IMR-90 (cell line): Measurements from ENCODE around the gene ATXN1. TPM values are rescaled to one million over a fixed set of nuclear protein-coding genes. Genes with fewer than 3 reads are reported as not detected.

Experiments used
- ATAC-seq: fragments of 200-7000 bp; cut with Tn5 transposase; 2 replicates; pipeline ENCODE4 v1.9.1; 2020; ENCODE audit warnings: low read depth, mild to moderate bottlenecking, moderate library complexity
- BruUV-seq: library from RNA; stranded (reverse); fragments of 400-500 nt; replicated peaks from 2 replicates; lab custom pipeline; 2021; lab: Mats Ljungman, UMichigan
- CTCF ChIA-PET: fragments of 300-600 bp; formaldehyde crosslinking; extraction: SDS; loops from one replicate; lab custom pipeline; 2021; ENCODE audit warnings: antibody characterized with exemption; lab: Yijun Ruan, JAX
- POLR2A ChIA-PET: fragments of 300-600 bp; sonication (Branson Sonifier 250); formaldehyde crosslinking; loops from one replicate; lab custom pipeline; 2022; ENCODE audit warnings: antibody characterized with exemption; ENCODE audit not compliant: unreplicated experiment; lab: Charles Lee
- DNase-seq: peaks from one replicate; pipeline ENCODE4 v3.0.0; 2013
- H2AFZ ChIP-seq: replicated peaks from 2 replicates; pipeline ENCODE3; 2013; ENCODE audit warnings: low read length, mild to moderate bottlenecking; ENCODE audit not compliant: poor library complexity
- H2AK5ac ChIP-seq: 2 replicates; pipeline ENCODE4 v1.6.1; 2013; ENCODE audit warnings: low read depth, low read length, inconsistent platforms
- H2AK9ac ChIP-seq: replicated peaks from 2 replicates; pipeline ENCODE3; 2013; ENCODE audit warnings: mild to moderate bottlenecking, low read depth, low read length, moderate library complexity; ENCODE audit not compliant: poor library complexity
- H2BK120ac ChIP-seq: 2 replicates; pipeline ENCODE4 v1.6.1; 2013; ENCODE audit warnings: low read depth, low read length, inconsistent platforms
- H2BK15ac ChIP-seq: 3 replicates; pipeline ENCODE4 v1.6.1; 2013; ENCODE audit warnings: low read depth, low read length, inconsistent platforms
- H2BK20ac ChIP-seq: 2 replicates; pipeline ENCODE4 v1.6.1; 2013; ENCODE audit warnings: low read depth, mild to moderate bottlenecking, inconsistent platforms, low read length, moderate library complexity
- H2BK5ac ChIP-seq: 2 replicates; pipeline ENCODE4 v1.6.1; 2013; ENCODE audit warnings: mild to moderate bottlenecking, low read depth, low read length, inconsistent platforms; ENCODE audit not compliant: poor library complexity, severe bottlenecking
- H3K14ac ChIP-seq: replicated peaks from 2 replicates; pipeline ENCODE4 v1.6.1; 2013; ENCODE audit warnings: low read depth, low read length, inconsistent platforms
- H3K18ac ChIP-seq: 2 replicates; pipeline ENCODE4 v1.6.1; 2013; ENCODE audit warnings: low read depth, low read length, control low read depth
- H3K23ac ChIP-seq: 2 replicates; pipeline ENCODE4 v1.6.1; 2013; ENCODE audit warnings: low read depth, low read length, inconsistent platforms
- H3K27ac ChIP-seq: 2 replicates; pipeline ENCODE4 v1.5.1; 2013; ENCODE audit warnings: mild to moderate bottlenecking, control low read depth, low read length; ENCODE audit not compliant: insufficient read depth
- H3K27me3 ChIP-seq: 2 replicates; pipeline ENCODE4 v1.6.1; 2013; ENCODE audit warnings: low read length; ENCODE audit not compliant: control insufficient read depth, insufficient read depth
- H3K36me3 ChIP-seq: 2 replicates; pipeline ENCODE4 v1.6.1; 2013; ENCODE audit warnings: low read length, mixed read lengths; ENCODE audit not compliant: control insufficient read depth, insufficient read depth
- H3K4ac ChIP-seq: 2 replicates; pipeline ENCODE4 v1.6.1; 2013; ENCODE audit warnings: low read depth, low read length, inconsistent platforms
- H3K4me1 ChIP-seq: 2 replicates; pipeline ENCODE4 v1.6.1; 2013; ENCODE audit warnings: low read length, mixed read lengths; ENCODE audit not compliant: control insufficient read depth, insufficient read depth
- H3K4me2 ChIP-seq: 2 replicates; pipeline ENCODE4 v1.6.1; 2013; ENCODE audit warnings: low read depth, mild to moderate bottlenecking, control low read depth, low read length, moderate library complexity
- H3K4me3 ChIP-seq: 2 replicates; pipeline ENCODE4 v1.5.1; 2013; ENCODE audit warnings: low read depth, mild to moderate bottlenecking, control low read depth, low read length, moderate library complexity; ENCODE audit not compliant: insufficient read depth
- H3K56ac ChIP-seq: 2 replicates; pipeline ENCODE4 v1.6.1; 2013; ENCODE audit warnings: low read length, inconsistent platforms; ENCODE audit not compliant: insufficient read depth; ENCODE audit errors: extremely low read depth
- H3K79me1 ChIP-seq, 2 experiments: 2 replicates each; pipeline ENCODE4 v1.6.1; 2013; ENCODE audit warnings: low read length in 2 of 2, inconsistent platforms in 1 of 2, low read depth in 1 of 2
- H3K9ac ChIP-seq: 2 replicates; pipeline ENCODE4 v1.6.1; 2013; ENCODE audit warnings: low read depth, low read length, control low read depth
- H3K9me1 ChIP-seq: 2 replicates; pipeline ENCODE4 v1.6.1; 2013; ENCODE audit warnings: low read length, inconsistent platforms; ENCODE audit not compliant: insufficient read depth
- H3K9me3 ChIP-seq: 2 replicates; pipeline ENCODE4 v1.6.1; 2013; ENCODE audit warnings: low read length; ENCODE audit not compliant: control insufficient read depth, insufficient read depth
- H4K20me1 ChIP-seq: 2 replicates; pipeline ENCODE4 v1.6.1; 2013; ENCODE audit warnings: low read length, inconsistent platforms; ENCODE audit not compliant: insufficient read depth
- H4K5ac ChIP-seq: 2 replicates; pipeline ENCODE4 v1.6.1; 2013; ENCODE audit warnings: mild to moderate bottlenecking, low read depth, low read length, control low read depth
- H4K8ac ChIP-seq, 2 experiments: 2 replicates each; pipeline ENCODE4 v1.6.1; 2013; ENCODE audit warnings: low read depth in 2 of 2, low read length in 2 of 2, control low read depth in 1 of 2, inconsistent platforms in 1 of 2
- H4K91ac ChIP-seq: 2 replicates; pipeline ENCODE4 v1.6.1; 2013; ENCODE audit warnings: low read depth, low read length, inconsistent platforms; ENCODE audit not compliant: insufficient read depth
- FOS ChIP-seq: fragments of 150-350 bp; IDR thresholded peaks from 2 replicates; pipeline ENCODE4 v1.6.1; 2016; ENCODE audit warnings: low read depth, low read length
- MXI1 ChIP-seq: IDR thresholded peaks from 2 replicates; pipeline ENCODE4 v1.6.1; 2012; ENCODE audit warnings: low read depth, mild to moderate bottlenecking, low read length, moderate library complexity, borderline replicate concordance
- NFE2L2 ChIP-seq: fragments of 150-350 bp; IDR thresholded peaks from 2 replicates; pipeline ENCODE4 v1.6.1; 2016; ENCODE audit warnings: low read depth, mild to moderate bottlenecking, low read length
- POLR2A ChIP-seq: IDR thresholded peaks from 2 replicates; pipeline ENCODE4 v1.6.1; 2012; ENCODE audit warnings: mild to moderate bottlenecking, low read depth, low read length
- RAD21 ChIP-seq: IDR thresholded peaks from 2 replicates; pipeline ENCODE4 v1.6.1; 2012; ENCODE audit warnings: low read length, improper control_type of control experiment
- RCOR1 ChIP-seq: IDR thresholded peaks from 2 replicates; pipeline ENCODE4 v1.6.1; 2012; ENCODE audit warnings: mild to moderate bottlenecking, low read length, improper control_type of control experiment; ENCODE audit not compliant: insufficient replicate concordance
- WGBS, 2 experiments: methylation state at CpG; one replicate each; pipeline versions ENCODE4 v1.1.5 to v1.1.7; 2013; ENCODE audit warnings: missing lambda C conversion rate in 2 of 2; ENCODE audit not compliant: insufficient read length in 1 of 2; ENCODE audit errors: extremely low coverage in 2 of 2; 5-methylcytosine and 5-hydroxymethylcytosine counted together
- dilution Hi-C: fragments of 300-500 bp; cut with HindIII; formaldehyde crosslinking; loops from one replicate; pipeline ENCODE4 v1.14.3; 2018; ENCODE audit warnings: low sequenced_read_pairs; ENCODE audit not compliant: unreplicated experiment
- in situ Hi-C: fragments of 300-500 bp; cut with MboI; formaldehyde crosslinking; loops from 3 replicates; pipeline ENCODE4 v1.14.3; 2019; ENCODE audit warnings: low sequenced_read_pairs, inconsistent platforms, mixed read lengths
- intact Hi-C: fragments of 100-400 bp; cut with micrococcal nuclease; formaldehyde crosslinking; loops from 2 replicates; pipeline ENCODE4 v1.10.0; 2022
- polyA plus RNA-seq, 3 experiments: library from polyadenylated mRNA; depleted of rRNA; stranded (reverse); fragments of >200 nt; gene quantifications; 2 replicates each; pipeline ENCODE4 v1.2.3, GENCODE V29; 2012; ENCODE audit warnings: low replicate concordance in 1 of 3
- total RNA-seq: library from RNA; depleted of rRNA; stranded (reverse); fragments of >200 nt; gene quantifications from 2 replicates; pipeline ENCODE4 v1.2.3, GENCODE V29; 2012
- TF ChIP-seq, protein P1 (sequence below): conservative IDR thresholded peaks from 2 replicates; pipeline ENCODE4 v1.5.1; 2012; ENCODE audit warnings: mild to moderate bottlenecking, low read depth, low read length, improper control_type of control experiment

ATXN1 gene
- total and polyA plus RNA-seq, 2 of the 4 experiments (the other 2 are of a cell fraction): 7.3 to 11.1 TPM

DNA sequence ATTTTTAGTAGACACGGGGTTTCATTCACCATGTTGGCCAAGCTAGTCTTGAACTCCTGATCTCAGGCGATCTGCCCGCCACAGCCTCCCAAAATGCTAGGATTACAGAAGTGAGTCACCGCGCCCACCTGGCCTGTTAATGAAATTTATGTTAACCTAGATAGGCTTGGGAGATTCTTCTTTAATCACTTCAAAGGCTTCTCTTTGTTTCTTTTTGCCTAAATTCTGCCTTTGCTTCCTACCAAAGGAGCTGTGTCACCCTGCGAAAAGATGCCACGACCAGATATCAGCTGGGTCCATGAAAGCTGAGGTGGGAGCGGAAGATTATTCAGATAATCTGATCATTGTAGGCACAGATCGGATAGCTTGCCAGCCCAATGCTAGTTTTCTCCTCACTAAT lies 447.5 kb downstream of the ATXN1 start:
- H3K27me3 ChIP-seq: no peaks in the 10 kb centered on the region
- H3K9ac ChIP-seq: no peak overlapping the region
- no peak overlapping the region for H3K56ac ChIP-seq
- H3K23ac ChIP-seq: no peak overlapping the region
- H3K36me3 ChIP-seq: peaks cover 5% of the 10 kb centered on the region; the same call in 1 of the 2 replicates
- dilution Hi-C loops: no loop called here
- peaks cover 9% of the 10 kb centered on the region for H4K20me1 ChIP-seq
- peaks cover 6% of the 10 kb centered on the region for H3K4me1 ChIP-seq
- H2BK120ac ChIP-seq: no peak overlapping the region
- no peak overlapping the region for H3K14ac ChIP-seq
- no peak overlapping the region for H2BK5ac ChIP-seq
- H3K9me1 ChIP-seq: peaks cover 11% of the 10 kb centered on the region
- H4K5ac ChIP-seq: no peak overlapping the region
- H3K18ac ChIP-seq: no peak overlapping the region
- no peak overlapping the region for H2AK9ac ChIP-seq
- ChIA-PET CTCF (no interaction called here), POLR2A (no interaction called here)
- peaks cover 5% of the 10 kb centered on the region in 2 experiments; a peak in 1 of 4 replicates for H3K79me1 ChIP-seq
- H2AFZ ChIP-seq: no peak overlapping the region
- no peak overlapping the region for H3K4ac ChIP-seq
- intact Hi-C loops: no loop called here
- no peak overlapping the region for H4K8ac ChIP-seq
- H3K4me2 ChIP-seq: no peak overlapping the region
- H2AK5ac ChIP-seq: no peak overlapping the region
- in situ Hi-C loops: no loop called here
- DNase-seq (no peak), ATAC-seq (no peak)
- BruUV-seq: no TSS peak
- TF ChIP-seq RCOR1 (no peak), RAD21 (no peak), FOS (no peak), POLR2A (no peak), MXI1 (no peak), NFE2L2 (no peak)
- TF ChIP-seq, protein P1, sequence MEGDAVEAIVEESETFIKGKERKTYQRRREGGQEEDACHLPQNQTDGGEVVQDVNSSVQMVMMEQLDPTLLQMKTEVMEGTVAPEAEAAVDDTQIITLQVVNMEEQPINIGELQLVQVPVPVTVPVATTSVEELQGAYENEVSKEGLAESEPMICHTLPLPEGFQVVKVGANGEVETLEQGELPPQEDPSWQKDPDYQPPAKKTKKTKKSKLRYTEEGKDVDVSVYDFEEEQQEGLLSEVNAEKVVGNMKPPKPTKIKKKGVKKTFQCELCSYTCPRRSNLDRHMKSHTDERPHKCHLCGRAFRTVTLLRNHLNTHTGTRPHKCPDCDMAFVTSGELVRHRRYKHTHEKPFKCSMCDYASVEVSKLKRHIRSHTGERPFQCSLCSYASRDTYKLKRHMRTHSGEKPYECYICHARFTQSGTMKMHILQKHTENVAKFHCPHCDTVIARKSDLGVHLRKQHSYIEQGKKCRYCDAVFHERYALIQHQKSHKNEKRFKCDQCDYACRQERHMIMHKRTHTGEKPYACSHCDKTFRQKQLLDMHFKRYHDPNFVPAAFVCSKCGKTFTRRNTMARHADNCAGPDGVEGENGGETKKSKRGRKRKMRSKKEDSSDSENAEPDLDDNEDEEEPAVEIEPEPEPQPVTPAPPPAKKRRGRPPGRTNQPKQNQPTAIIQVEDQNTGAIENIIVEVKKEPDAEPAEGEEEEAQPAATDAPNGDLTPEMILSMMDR: no peak
- H2BK15ac ChIP-seq: no peak overlapping the region
- no peak overlapping the region for H2BK20ac ChIP-seq
- no CpG with 5 or more reads among the region's 9 CpGs for WGBS, 2 experiments
- H3K9me3 ChIP-seq: no peaks in the 10 kb centered on the region
- no peak overlapping the region for H4K91ac ChIP-seq
- no peak overlapping the region for H3K27ac ChIP-seq
- H3K4me3 ChIP-seq: no peak overlapping the region
